ENCODE data around the gene EXOC4. TPM values are rescaled to one million over a fixed set of nuclear protein-coding genes. Genes with fewer than 3 reads are reported as not detected.
A peak's percentile ranks its signal among the peaks of the same experiment; 100 is the strongest.

EXOC4 gene
- total RNA-seq, 1 experiment from 2014 or later = 75.8 TPM

DNA sequence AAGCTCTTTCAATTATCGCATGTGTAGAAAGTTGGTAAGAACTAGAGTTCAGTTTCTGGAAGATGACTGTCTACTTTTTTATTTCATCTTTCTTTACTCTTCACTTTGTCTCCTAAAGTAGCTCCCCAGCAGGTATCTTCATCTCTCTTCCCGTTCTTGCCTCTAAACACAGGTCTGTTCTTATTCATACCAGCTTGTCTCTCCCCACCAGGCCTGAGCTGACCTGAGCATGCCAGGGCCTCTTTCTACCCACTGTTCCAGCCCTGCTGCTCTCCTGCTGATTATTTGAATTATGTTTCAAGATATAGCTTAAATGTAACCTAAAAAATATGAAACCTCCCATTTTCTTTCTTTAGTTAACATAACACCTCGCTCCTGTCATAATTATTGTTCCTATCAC is 488.2 kb downstream of the EXOC4 start:
- TF ChIP-seq, protein P1, sequence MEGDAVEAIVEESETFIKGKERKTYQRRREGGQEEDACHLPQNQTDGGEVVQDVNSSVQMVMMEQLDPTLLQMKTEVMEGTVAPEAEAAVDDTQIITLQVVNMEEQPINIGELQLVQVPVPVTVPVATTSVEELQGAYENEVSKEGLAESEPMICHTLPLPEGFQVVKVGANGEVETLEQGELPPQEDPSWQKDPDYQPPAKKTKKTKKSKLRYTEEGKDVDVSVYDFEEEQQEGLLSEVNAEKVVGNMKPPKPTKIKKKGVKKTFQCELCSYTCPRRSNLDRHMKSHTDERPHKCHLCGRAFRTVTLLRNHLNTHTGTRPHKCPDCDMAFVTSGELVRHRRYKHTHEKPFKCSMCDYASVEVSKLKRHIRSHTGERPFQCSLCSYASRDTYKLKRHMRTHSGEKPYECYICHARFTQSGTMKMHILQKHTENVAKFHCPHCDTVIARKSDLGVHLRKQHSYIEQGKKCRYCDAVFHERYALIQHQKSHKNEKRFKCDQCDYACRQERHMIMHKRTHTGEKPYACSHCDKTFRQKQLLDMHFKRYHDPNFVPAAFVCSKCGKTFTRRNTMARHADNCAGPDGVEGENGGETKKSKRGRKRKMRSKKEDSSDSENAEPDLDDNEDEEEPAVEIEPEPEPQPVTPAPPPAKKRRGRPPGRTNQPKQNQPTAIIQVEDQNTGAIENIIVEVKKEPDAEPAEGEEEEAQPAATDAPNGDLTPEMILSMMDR (conservative IDR thresholded peaks at IDR 0.05) = no peak
- Mint-ChIP-seq H3K4me3 (no peak overlapping the region), H3K27ac (peak overlapping the region in 1 of 3 experiments; percentile 2; a peak in 1 of 7 replicates), H3K36me3 (ENCODE audit: insufficient read depth in 1 of 3, low read depth in 3 of 3) (no peaks in the 10 kb centered on the region), H3K27me3 (ENCODE audit: low read depth) (no peaks in the 10 kb centered on the region), H3K9me3 (no peaks in the 10 kb centered on the region), H3K4me1 (peaks cover 13 to 20% of the 10 kb centered on the region in 2 experiments)
- WGBS (ENCODE audit: extremely low coverage, insufficient read length, low lambda C conversion rate) = no CpG with 5 or more reads among the region's 3 CpGs
- Histone ChIP-seq H3K79me2 (ENCODE audit: insufficient read depth, low read length) (no peaks in the 10 kb centered on the region), H3K79me1 (ENCODE audit: insufficient read depth, low read depth, low read length, poor library complexity, severe bottlenecking) (no peaks in the 10 kb centered on the region), H3T11ph (ENCODE audit: low read length) (no peak overlapping the region), H4K91ac (ENCODE audit: insufficient read length, low read depth, low read length) (no peak overlapping the region), H2BK20ac (ENCODE audit: low read depth, low read length, poor library complexity, severe bottlenecking) (no peak overlapping the region), H2AK5ac (ENCODE audit: insufficient read length, low read length) (no peak overlapping the region), H3K9ac (ENCODE audit: extremely low read depth, insufficient read length, low read length) (no peak overlapping the region), H3K56ac (ENCODE audit: insufficient read length, low read depth, low read length) (no peak overlapping the region), H4K8ac (replicated peaks; ENCODE audit: insufficient read length, low read depth, low read length) (no peak overlapping the region), H2BK15ac (ENCODE audit: low read depth, low read length) (no peak overlapping the region), H2AFZ (ENCODE audit: low read length) (no peak overlapping the region), H3K4ac (ENCODE audit: low read depth, low read length) (no peak overlapping the region), H4K5ac (ENCODE audit: insufficient read length, low read depth, low read length) (no peak overlapping the region), H3K27ac (ENCODE audit: insufficient read length, low read depth, low read length) (no peak overlapping the region), H4K20me1 (ENCODE audit: control insufficient read depth, insufficient read depth, insufficient read length) (no peaks in the 10 kb centered on the region), H3K23ac (ENCODE audit: insufficient read length, low read depth, low read length) (no peak overlapping the region), H2BK120ac (ENCODE audit: low read depth, low read length, poor library complexity, severe bottlenecking) (no peak overlapping the region), H2BK12ac (ENCODE audit: insufficient read length, low read depth, low read length) (no peak overlapping the region), H3K4me2 (ENCODE audit: insufficient read depth, insufficient read length, low read length) (no peak overlapping the region), H3K23me2 (ENCODE audit: insufficient read length, low read depth, low read length, poor library complexity, severe bottlenecking) (no peaks in the 10 kb centered on the region), H3K9me3 (ENCODE audit: control insufficient read depth, low read depth, low read length) (no peaks in the 10 kb centered on the region), H3K18ac (ENCODE audit: insufficient read length, low read depth, low read length) (no peak overlapping the region), H3K27me3 (ENCODE audit: insufficient read depth, low read length) (no peaks in the 10 kb centered on the region), H3K14ac (ENCODE audit: insufficient read depth, low read length) (no peak overlapping the region), H3K4me1 (ENCODE audit: insufficient read depth, low read length) (no peaks in the 10 kb centered on the region; the same call in 1 of the 2 replicates), H2BK5ac (ENCODE audit: insufficient read length, low read length) (no peak overlapping the region)
- no peak for DNase-seq
